SK-N-SH (cell line): Measurements from ENCODE around the gene FBXO17. TPM values are rescaled to one million over a fixed set of nuclear protein-coding genes. Genes with fewer than 3 reads are reported as not detected.

Source experiments
- CTCF ChIA-PET: fragments of 300-600, 350-600 bp; formaldehyde crosslinking; extraction: SDS; loops from one replicate; lab custom pipeline; 2021; lab: Yijun Ruan, JAX
- POLR2A ChIA-PET: fragments of 350-600 bp; sonication (Branson Sonifier 250); formaldehyde crosslinking; extraction: SDS; loops from one replicate; lab custom pipeline; 2020; ENCODE audit warnings: antibody characterized with exemption, inconsistent platforms; lab: Yijun Ruan, JAX
- DNase-seq: peaks from one replicate; pipeline ENCODE4 v3.0.0; 2012
- H2AFZ ChIP-seq: fragments of 200-600 bp; sonication (generic); 2 replicates; pipeline ENCODE4 v1.8.1; 2016; ENCODE audit warnings: antibody characterized with exemption, mild to moderate bottlenecking, low read depth
- H3F3A ChIP-seq: fragments of 200-600 bp; sonication (generic); replicated peaks from 2 replicates; pipeline ENCODE3; 2016; ENCODE audit warnings: antibody characterized with exemption, mild to moderate bottlenecking; ENCODE audit not compliant: insufficient read depth
- H3K27ac ChIP-seq, 2 experiments: fragments of 200-500 bp in 1 of 2; fragments of 200-600 bp in 1 of 2; sonication (Bioruptor generic) in 1 of 2; sonication (generic), shearing (Covaris generic) in 1 of 2; 2 replicates each; pipeline versions ENCODE4 v1.5.1 to v1.6.1; 2014 to 2016; ENCODE audit warnings: low read depth in 2 of 2, inconsistent platforms in 1 of 2, low read length in 1 of 2, mild to moderate bottlenecking in 1 of 2, mixed read lengths in 1 of 2
- H3K27me3 ChIP-seq: fragments of 200-600 bp; sonication (generic), shearing (Covaris generic); 2 replicates; pipeline ENCODE4 v1.6.1; 2016; ENCODE audit warnings: mixed run types; ENCODE audit not compliant: insufficient read depth
- H3K36me3 ChIP-seq, 2 experiments: fragments of 200-500 bp in 1 of 2; fragments of 200-600 bp in 1 of 2; sonication (Bioruptor generic) in 1 of 2; sonication (generic) in 1 of 2; replicated peaks in 1 of 2; 2 replicates each; pipeline versions ENCODE3 to v1.5.1; 2014 to 2016; ENCODE audit warnings: low read length in 1 of 2, mild to moderate bottlenecking in 1 of 2; ENCODE audit not compliant: insufficient read depth in 2 of 2, control insufficient read depth in 1 of 2
- H3K4me1 ChIP-seq, 2 experiments: fragments of 200-500 bp in 1 of 2; fragments of 200-600 bp in 1 of 2; sonication (Bioruptor generic) in 1 of 2; sonication (generic), shearing (Covaris generic) in 1 of 2; 2 replicates each; pipeline versions ENCODE4 v1.5.1 to v1.6.1; 2014 to 2016; ENCODE audit warnings: low read depth in 1 of 2, low read length in 1 of 2, mixed run types in 1 of 2; ENCODE audit not compliant: insufficient read depth in 2 of 2, control insufficient read depth in 1 of 2
- H3K4me2 ChIP-seq: fragments of 200-600 bp; sonication (generic), shearing (Covaris generic); 2 replicates; pipeline ENCODE4 v1.6.1; 2017; ENCODE audit warnings: mixed run types
- H3K4me3 ChIP-seq, 2 experiments: fragments of 200-500 bp in 1 of 2; fragments of 200-600 bp in 1 of 2; sonication (Bioruptor generic) in 1 of 2; sonication (generic), shearing (Covaris generic) in 1 of 2; 2 replicates each; pipeline versions ENCODE4 v1.5.1 to v1.8.1; 2014 to 2016; ENCODE audit warnings: low read depth in 2 of 2, inconsistent platforms in 1 of 2, low read length in 1 of 2, mild to moderate bottlenecking in 1 of 2, mixed read lengths in 1 of 2, moderate library complexity in 1 of 2
- H3K79me2 ChIP-seq: fragments of 200-600 bp; sonication (generic); 2 replicates; pipeline ENCODE4 v1.8.1; 2017; ENCODE audit warnings: mild to moderate bottlenecking; ENCODE audit not compliant: insufficient read depth
- H3K9ac ChIP-seq: fragments of 200-600 bp; sonication (generic); 2 replicates; pipeline ENCODE4 v1.6.1; 2017; ENCODE audit warnings: mixed run types
- H3K9me2 ChIP-seq: fragments of 200-600 bp; sonication (generic); 2 replicates; pipeline ENCODE4 v1.6.1; 2017; ENCODE audit warnings: mixed run types
- H3K9me3 ChIP-seq: fragments of 200-600 bp; sonication (generic); 2 replicates; pipeline ENCODE4 v1.6.1; 2017; ENCODE audit warnings: mixed run types, mild to moderate bottlenecking, moderate library complexity
- H4K20me1 ChIP-seq: fragments of 200-600 bp; sonication (generic); 2 replicates; pipeline ENCODE4 v1.6.1; 2017; ENCODE audit warnings: mild to moderate bottlenecking, mixed run types; ENCODE audit not compliant: insufficient read depth
- CHD2 ChIP-seq: fragments of 150-350 bp; IDR thresholded peaks from 2 replicates; pipeline ENCODE4 v1.6.1; 2018; ENCODE audit warnings: low read length; ENCODE audit not compliant: partially characterized antibody
- ELF1 ChIP-seq: IDR thresholded peaks from 2 replicates; pipeline ENCODE4 v1.4.0; 2012
- FOXM1 ChIP-seq: IDR thresholded peaks from 2 replicates; pipeline ENCODE4 v1.4.0; 2012; ENCODE audit warnings: low read depth, mild to moderate bottlenecking
- GABPA ChIP-seq: IDR thresholded peaks from 2 replicates; pipeline ENCODE4 v1.4.0; 2012; ENCODE audit warnings: low read depth, mild to moderate bottlenecking
- IRF3 ChIP-seq: fragments of 150-350 bp; IDR thresholded peaks from 2 replicates; pipeline ENCODE4 v1.6.1; 2016; ENCODE audit warnings: mild to moderate bottlenecking, low read depth, low read length
- MAX ChIP-seq: IDR thresholded peaks from 2 replicates; pipeline ENCODE4 v1.4.0; 2012; ENCODE audit warnings: low read depth
- MEF2A ChIP-seq: IDR thresholded peaks from 2 replicates; pipeline ENCODE4 v1.4.0; 2012; ENCODE audit warnings: low read depth, borderline replicate concordance
- MXI1 ChIP-seq: IDR thresholded peaks from 2 replicates; pipeline ENCODE4 v1.6.1; 2012; ENCODE audit warnings: mild to moderate bottlenecking, low read depth, low read length, improper control_type of control experiment
- PBX3 ChIP-seq: IDR thresholded peaks from 2 replicates; pipeline ENCODE4; 2012
- POLR2AphosphoS5 ChIP-seq: IDR thresholded peaks from 2 replicates; pipeline ENCODE4 v1.6.1; 2012; ENCODE audit warnings: low read depth, low read length
- RAD21 ChIP-seq: IDR thresholded peaks from 2 replicates; pipeline ENCODE4 v1.6.1; 2012; ENCODE audit warnings: mild to moderate bottlenecking, low read length
- RCOR1 ChIP-seq: fragments of 150-350 bp; IDR thresholded peaks from 2 replicates; pipeline ENCODE4 v1.6.1; 2017; ENCODE audit warnings: antibody characterized with exemption, low read length
- RFX5 ChIP-seq: IDR thresholded peaks from 2 replicates; pipeline ENCODE4 v1.6.1; 2012; ENCODE audit warnings: mild to moderate bottlenecking, improper control_type of control experiment, low read length
- SIN3A ChIP-seq: IDR thresholded peaks from 2 replicates; pipeline ENCODE4 v1.6.1; 2012; ENCODE audit warnings: low read depth, mild to moderate bottlenecking, low read length, moderate library complexity, borderline replicate concordance
- TEAD4 ChIP-seq: IDR thresholded peaks from 2 replicates; pipeline ENCODE4 v1.4.0; 2012; ENCODE audit warnings: mild to moderate bottlenecking, borderline replicate concordance; ENCODE audit not compliant: insufficient read depth
- USF1 ChIP-seq: IDR thresholded peaks from 2 replicates; pipeline ENCODE4 v1.4.0; 2012; ENCODE audit warnings: low read depth, borderline replicate concordance
- USF2 ChIP-seq: fragments of 150-350 bp; IDR thresholded peaks from 2 replicates; pipeline ENCODE4 v1.6.1; 2017; ENCODE audit warnings: antibody characterized with exemption, low read length, low read depth, borderline replicate concordance
- WGBS: methylation state at CpG from one replicate; pipeline ENCODE4 v1.1.6; 2017; ENCODE audit warnings: low lambda C conversion rate; 5-methylcytosine and 5-hydroxymethylcytosine counted together
- polyA plus RNA-seq, 3 experiments: library from polyadenylated mRNA; depleted of rRNA; stranded (reverse); fragments of >200 nt; gene quantifications; 2 replicates each; pipeline ENCODE4 v1.2.3, GENCODE V29; 2012

Gene FBXO17
- polyA plus RNA-seq, 1 of the 3 experiments (the other 2 are of a cell fraction) = 40.7 TPM

- DNase-seq = no peak
- H3K27me3 ChIP-seq = no peaks in the 10 kb centered on the region
- WGBS = 8% methylated on average over 8 of the region's 8 CpGs
- peaks cover 0 to 12% of the 10 kb centered on the region in 2 experiments; a peak in 1 of 4 replicates for H3K4me1 ChIP-seq
- TF ChIP-seq MEF2A = no peak
- TF ChIP-seq MXI1 = no peak
- H3K79me2 ChIP-seq = peaks cover 53% of the 10 kb centered on the region
- peaks cover 6 to 33% of the 10 kb centered on the region in 2 experiments for H3K36me3 ChIP-seq
- POLR2A ChIA-PET = interaction anchor here (0.7 to 1.7 kb wide), 2 partner anchors 29 to 284 kb away, joined by 3 to 8 read pairs; partner anchors contain the start of gene ACTN4
- no peaks in the 10 kb centered on the region for H3K9me3 ChIP-seq
- H3F3A ChIP-seq = peaks cover 8% of the 10 kb centered on the region
- no peak overlapping the region; a peak in 1 of 4 replicates for H3K27ac ChIP-seq
- peak overlapping the region; percentile 80 to 81 for H3K4me3 ChIP-seq
- peak overlapping the region; percentile 93 for H3K4me2 ChIP-seq
- peak overlapping the region; percentile 85 for H3K9ac ChIP-seq
- no peaks in the 10 kb centered on the region for H4K20me1 ChIP-seq
- no peaks in the 10 kb centered on the region for H3K9me2 ChIP-seq
- CTCF ChIA-PET = interaction anchor here (1.0 to 3.0 kb wide), 6 partner anchors 13 to 61 kb away, joined by 3 to 23 read pairs (median 10); partner anchors contain the start of genes FBXO17, NFKBIB and SIRT2
- H2AFZ ChIP-seq = no peak overlapping the region
Observed at GRCh38 chr19:38931521-38931793, 44.1 kb downstream of the FBXO17 start.

- Histone ChIP-seq H3K4me2 (peak within 1 kb of the TSS; percentile 93), H3K27me3 (no peaks in the 10 kb centered on the region), H3K9ac (peak within 1 kb of the TSS; percentile 85), H3K27ac (peak within 1 kb of the TSS; percentile 87 to 92), H2AFZ (peak within 1 kb of the TSS; percentile 76), H3F3A (peaks cover 8% of the 10 kb centered on the region), H3K36me3 (peaks cover 6 to 33% of the 10 kb centered on the region in 2 experiments), H3K79me2 (peaks cover 53% of the 10 kb centered on the region), H3K4me3 (peak within 1 kb of the TSS; percentile 80 to 81), H3K9me2 (no peaks in the 10 kb centered on the region), H4K20me1 (no peaks in the 10 kb centered on the region), H3K9me3 (no peaks in the 10 kb centered on the region), H3K4me1 (peaks cover 0 to 11% of the 10 kb centered on the region in 2 experiments; a peak in 1 of 4 replicates)
- WGBS = 1% methylated on average over 30 of the region's 40 CpGs
- ChIA-PET POLR2A (interaction anchor here (0.7 to 1.7 kb wide), 10 partner anchors 9 to 387 kb away, joined by 3 to 8 read pairs (median 4); partner anchors contain the start of gene ACTN4), CTCF (interaction anchor here (0.6 to 3.0 kb wide), 44 partner anchors 10 to 544 kb away, joined by 3 to 24 read pairs (median 4); partner anchors contain the start of genes CCER2, ECH1, FAM98C and FBXO17)
- peak; percentile 97 for DNase-seq
- TF ChIP-seq ELF1 (peak; percentile 84), RCOR1 (0 out of 2 replicates have a peak, but pooled peaks have one; percentile 19), POLR2AphosphoS5 (peak; percentile 80), RAD21 (no peak), GABPA (peak; percentile 76), SIN3A (peak; percentile 64; the same call in 1 of the 2 replicates), PBX3 (peak; percentile 85), USF2 (0 out of 2 replicates have a peak, but pooled peaks have one; percentile 5), IRF3 (peak; percentile 61; the same call in 1 of the 2 replicates), TEAD4 (no peak), MAX (peak; percentile 48; the same call in 1 of the 2 replicates), MXI1 (peak; percentile 92), USF1 (peak; percentile 39; the same call in 1 of the 2 replicates), RFX5 (peak; percentile 45; the same call in 1 of the 2 replicates), CHD2 (peak; percentile 81), FOXM1 (no peak)
- TF ChIP-seq, all 33 proteins: peak for 13
Observed at GRCh38 chr19:38930776-38931520, 44.6 kb downstream of the FBXO17 start, which contains the start of gene MRPS12. Gene MRPS12 (plus strand): TSS chr19:38930944. CDS start chr19:38931295, 351 bp downstream.
